Esophagus muscularis mucosa (tissue), 3 donors: ENCODE measurements around the gene SYNE1.

ENCODE experiments used
- POLR2A ChIP-seq: fragments of 450-650 bp; IDR thresholded peaks from one replicate; pipeline ENCODE4 v1.6.1; 2017; ENCODE audit warnings: antibody characterized with exemption, moderate library complexity, mild to moderate bottlenecking, low read depth
- TF ChIP-seq, protein P1 (sequence below), 3 experiments: fragments of 200-600 bp in 2 of 3; fragments of 450-650 bp in 1 of 3; sonication (generic) in 2 of 3; IDR thresholded peaks; one replicate each; pipeline ENCODE4 v1.5.1; 2017 to 2019; ENCODE audit warnings: antibody characterized with exemption in 3 of 3, mild to moderate bottlenecking in 2 of 3, moderate library complexity in 1 of 3

- TF ChIP-seq, protein P1, sequence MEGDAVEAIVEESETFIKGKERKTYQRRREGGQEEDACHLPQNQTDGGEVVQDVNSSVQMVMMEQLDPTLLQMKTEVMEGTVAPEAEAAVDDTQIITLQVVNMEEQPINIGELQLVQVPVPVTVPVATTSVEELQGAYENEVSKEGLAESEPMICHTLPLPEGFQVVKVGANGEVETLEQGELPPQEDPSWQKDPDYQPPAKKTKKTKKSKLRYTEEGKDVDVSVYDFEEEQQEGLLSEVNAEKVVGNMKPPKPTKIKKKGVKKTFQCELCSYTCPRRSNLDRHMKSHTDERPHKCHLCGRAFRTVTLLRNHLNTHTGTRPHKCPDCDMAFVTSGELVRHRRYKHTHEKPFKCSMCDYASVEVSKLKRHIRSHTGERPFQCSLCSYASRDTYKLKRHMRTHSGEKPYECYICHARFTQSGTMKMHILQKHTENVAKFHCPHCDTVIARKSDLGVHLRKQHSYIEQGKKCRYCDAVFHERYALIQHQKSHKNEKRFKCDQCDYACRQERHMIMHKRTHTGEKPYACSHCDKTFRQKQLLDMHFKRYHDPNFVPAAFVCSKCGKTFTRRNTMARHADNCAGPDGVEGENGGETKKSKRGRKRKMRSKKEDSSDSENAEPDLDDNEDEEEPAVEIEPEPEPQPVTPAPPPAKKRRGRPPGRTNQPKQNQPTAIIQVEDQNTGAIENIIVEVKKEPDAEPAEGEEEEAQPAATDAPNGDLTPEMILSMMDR (IDR thresholded peaks at IDR 0.05) = no peak
- TF ChIP-seq POLR2A = no peak
These were observed 318.9 kb downstream of the SYNE1 start for GRCh38 chr6:152318278-152318677.
